GM18505 (cell line): ENCODE measurements around the gene LRRC46.

Experiments
- ATAC-seq: cut with Tn5 transposase; IDR thresholded peaks from one replicate; pipeline ENCODE4 v1.9.1; 2021; ENCODE audit not compliant: unreplicated experiment
- POLR2A ChIP-seq: IDR thresholded peaks from 4 replicates; pipeline ENCODE4 v1.6.1; 2011; ENCODE audit warnings: borderline replicate concordance; ENCODE audit not compliant: insufficient read depth, insufficient read length; ENCODE audit errors: extremely low read depth

LRRC46 gene

GRCh38 chr17:47815106-47815918 is 16.2 kb upstream of the LRRC46 start:
- TF ChIP-seq POLR2A, result no peak
- no peak for ATAC-seq

- no peak for TF ChIP-seq POLR2A
- ATAC-seq, result no peak
These were observed 15.2 kb upstream of the LRRC46 start for GRCh38 chr17:47816111-47816735.

- no peak for ATAC-seq
- no peak for TF ChIP-seq POLR2A
These were observed 14.5 kb upstream of the LRRC46 start for GRCh38 chr17:47816947-47817346.

- no peak for ATAC-seq
- TF ChIP-seq POLR2A, result no peak
These were observed 13.3 kb upstream of the LRRC46 start for GRCh38 chr17:47818002-47818695.

- no peak for TF ChIP-seq POLR2A
- ATAC-seq, result no peak
These were observed 12.0 kb upstream of the LRRC46 start for GRCh38 chr17:47819475-47819874.

GRCh38 chr17:47820033-47820789 is 11.3 kb upstream of the LRRC46 start:
- no peak for TF ChIP-seq POLR2A
- no peak for ATAC-seq

GRCh38 chr17:47821031-47821423 is 10.4 kb upstream of the LRRC46 start:
- no peak for TF ChIP-seq POLR2A
- ATAC-seq, result no peak

GRCh38 chr17:47821424-47822391 is 9.8 kb upstream of the LRRC46 start, which contains the start of gene OSBPL7:
OSBPL7 (minus strand) TSS chr17:47821794; CDS start chr17:47820278, 1,516 bp downstream.
- peak; percentile 69 for ATAC-seq

GRCh38 chr17:47822785-47823184 is 8.7 kb upstream of the LRRC46 start:
- ATAC-seq, result no peak

More at GRCh38 chr17:47821424-47822391, 9.8 kb upstream of the LRRC46 start, which contains the start of gene OSBPL7:
- TF ChIP-seq POLR2A, result peak; percentile 88

GRCh38 chr17:47823519-47823918 is 8.0 kb upstream of the LRRC46 start:
- ATAC-seq, result no peak
- no peak for TF ChIP-seq POLR2A

More at GRCh38 chr17:47822785-47823184, 8.7 kb upstream of the LRRC46 start:
- TF ChIP-seq POLR2A, result no peak

- ATAC-seq, result no peak
- no peak for TF ChIP-seq POLR2A
These were observed 1.6 kb upstream of the LRRC46 start for GRCh38 chr17:47829870-47830269.
